ENCODE data around the gene PET100.

Gene PET100

DNA sequence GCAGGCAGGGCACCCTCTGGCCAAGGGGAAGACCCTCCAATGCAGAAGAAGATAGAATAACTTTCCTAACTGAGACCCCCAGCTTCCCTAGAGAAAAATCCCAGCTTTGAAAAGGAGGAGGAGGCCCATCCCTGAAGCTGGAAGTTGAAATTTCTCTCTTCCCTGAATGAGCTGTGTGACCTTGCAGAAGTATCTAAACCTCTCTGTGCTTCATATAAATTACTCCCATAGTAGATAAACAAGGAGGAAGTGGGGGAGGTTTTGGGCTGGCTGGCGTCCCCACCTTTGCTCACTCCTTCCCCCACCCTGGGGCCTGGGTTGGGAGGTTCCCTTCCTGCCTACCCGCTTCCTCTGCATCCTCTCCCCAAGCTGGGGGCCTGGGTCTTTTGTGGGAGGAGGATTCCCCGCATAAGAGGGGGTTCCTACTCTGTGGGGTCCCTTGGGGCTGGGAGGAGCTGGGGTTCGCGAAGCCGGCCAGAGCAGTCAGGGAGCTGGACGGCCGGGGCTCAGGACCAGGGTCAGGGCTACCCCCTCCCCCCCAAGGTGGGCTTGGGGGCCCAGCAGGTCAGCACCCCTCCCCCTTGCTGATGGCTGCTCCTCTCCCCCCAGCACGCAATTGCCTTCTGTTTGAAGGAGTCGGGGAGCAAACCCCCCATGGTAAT lies 22.2 kb upstream of the PET100 start:
- no peak overlapping the region for H3K27ac ChIP-seq
- TF ChIP-seq, protein P1, sequence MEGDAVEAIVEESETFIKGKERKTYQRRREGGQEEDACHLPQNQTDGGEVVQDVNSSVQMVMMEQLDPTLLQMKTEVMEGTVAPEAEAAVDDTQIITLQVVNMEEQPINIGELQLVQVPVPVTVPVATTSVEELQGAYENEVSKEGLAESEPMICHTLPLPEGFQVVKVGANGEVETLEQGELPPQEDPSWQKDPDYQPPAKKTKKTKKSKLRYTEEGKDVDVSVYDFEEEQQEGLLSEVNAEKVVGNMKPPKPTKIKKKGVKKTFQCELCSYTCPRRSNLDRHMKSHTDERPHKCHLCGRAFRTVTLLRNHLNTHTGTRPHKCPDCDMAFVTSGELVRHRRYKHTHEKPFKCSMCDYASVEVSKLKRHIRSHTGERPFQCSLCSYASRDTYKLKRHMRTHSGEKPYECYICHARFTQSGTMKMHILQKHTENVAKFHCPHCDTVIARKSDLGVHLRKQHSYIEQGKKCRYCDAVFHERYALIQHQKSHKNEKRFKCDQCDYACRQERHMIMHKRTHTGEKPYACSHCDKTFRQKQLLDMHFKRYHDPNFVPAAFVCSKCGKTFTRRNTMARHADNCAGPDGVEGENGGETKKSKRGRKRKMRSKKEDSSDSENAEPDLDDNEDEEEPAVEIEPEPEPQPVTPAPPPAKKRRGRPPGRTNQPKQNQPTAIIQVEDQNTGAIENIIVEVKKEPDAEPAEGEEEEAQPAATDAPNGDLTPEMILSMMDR (conservative IDR thresholded peaks at IDR 0.05), result no peak

DNA sequence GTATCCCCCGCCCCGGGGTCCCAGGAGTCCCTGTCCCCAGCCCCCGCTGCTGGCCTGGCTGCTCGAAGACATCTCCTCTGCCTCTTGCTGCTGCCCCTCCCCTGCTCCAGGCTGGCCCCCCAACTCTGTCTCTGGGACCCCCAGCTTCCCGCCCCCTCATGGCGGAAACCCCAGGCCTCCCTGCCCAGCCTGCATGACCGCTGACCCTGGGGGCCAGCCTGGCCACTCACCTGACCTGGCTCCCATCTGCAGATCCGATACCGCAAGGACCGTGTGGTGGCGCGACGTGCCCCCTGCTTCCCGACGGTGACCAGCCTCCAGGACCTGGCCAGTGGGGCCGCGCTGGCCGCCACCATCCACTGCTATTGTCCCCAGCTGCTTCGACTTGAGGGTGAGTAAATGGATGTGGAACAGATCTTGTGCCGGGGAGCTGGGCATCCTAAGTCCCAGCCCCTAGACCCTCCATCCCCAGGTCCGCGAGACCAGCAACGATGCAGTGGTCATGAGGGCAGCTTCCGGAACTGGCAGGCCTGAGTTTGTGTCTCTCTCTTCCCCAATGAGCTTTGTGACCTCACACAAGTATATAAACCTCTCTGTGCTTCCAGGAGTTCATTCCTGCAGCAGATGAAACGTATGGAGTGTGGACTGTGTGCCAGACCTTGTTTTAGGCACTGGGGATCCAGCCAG lies 21.6 kb upstream of the PET100 start:
- TF ChIP-seq, protein P1 (conservative IDR thresholded peaks at IDR 0.05), result no peak
- no peak overlapping the region for H3K27ac ChIP-seq

DNA sequence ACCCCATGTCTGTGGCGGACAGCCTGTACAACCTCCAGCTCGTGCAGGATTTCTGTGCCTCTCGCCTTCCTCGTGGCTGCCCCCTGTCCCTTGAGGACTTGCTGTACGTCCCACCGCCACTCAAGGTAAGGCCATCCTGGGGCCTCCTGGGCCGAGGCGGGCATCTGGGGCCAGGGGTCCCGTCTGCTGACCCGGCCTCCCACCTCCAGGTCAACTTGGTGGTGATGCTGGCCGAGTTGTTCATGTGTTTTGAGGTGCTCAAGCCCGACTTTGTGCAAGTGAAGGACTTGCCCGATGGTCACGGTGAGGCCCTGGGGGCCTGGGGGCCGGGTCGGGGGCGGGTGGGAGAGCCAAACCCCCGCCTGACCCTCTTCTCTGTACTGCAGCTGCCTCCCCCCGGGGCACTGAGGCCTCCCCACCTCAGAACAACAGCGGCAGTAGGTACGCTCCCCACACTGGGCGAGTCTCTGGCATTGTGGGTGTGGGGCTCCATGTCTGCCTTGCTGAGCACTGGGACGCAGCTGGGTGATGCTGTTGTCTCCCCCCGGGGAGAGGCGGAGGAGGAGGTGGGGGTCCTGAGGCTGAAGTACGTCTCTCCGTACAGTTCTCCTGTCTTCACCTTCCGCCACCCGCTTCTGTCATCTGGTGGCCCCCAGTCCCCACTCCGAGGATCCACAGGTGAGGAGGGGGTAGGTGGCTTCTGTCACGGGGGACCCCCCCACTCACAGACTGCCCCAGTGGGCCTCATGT lies 18.9 kb upstream of the PET100 start:
- H3K27ac ChIP-seq, result no peak overlapping the region
- TF ChIP-seq, protein P1 (conservative IDR thresholded peaks at IDR 0.05), result no peak

DNA sequence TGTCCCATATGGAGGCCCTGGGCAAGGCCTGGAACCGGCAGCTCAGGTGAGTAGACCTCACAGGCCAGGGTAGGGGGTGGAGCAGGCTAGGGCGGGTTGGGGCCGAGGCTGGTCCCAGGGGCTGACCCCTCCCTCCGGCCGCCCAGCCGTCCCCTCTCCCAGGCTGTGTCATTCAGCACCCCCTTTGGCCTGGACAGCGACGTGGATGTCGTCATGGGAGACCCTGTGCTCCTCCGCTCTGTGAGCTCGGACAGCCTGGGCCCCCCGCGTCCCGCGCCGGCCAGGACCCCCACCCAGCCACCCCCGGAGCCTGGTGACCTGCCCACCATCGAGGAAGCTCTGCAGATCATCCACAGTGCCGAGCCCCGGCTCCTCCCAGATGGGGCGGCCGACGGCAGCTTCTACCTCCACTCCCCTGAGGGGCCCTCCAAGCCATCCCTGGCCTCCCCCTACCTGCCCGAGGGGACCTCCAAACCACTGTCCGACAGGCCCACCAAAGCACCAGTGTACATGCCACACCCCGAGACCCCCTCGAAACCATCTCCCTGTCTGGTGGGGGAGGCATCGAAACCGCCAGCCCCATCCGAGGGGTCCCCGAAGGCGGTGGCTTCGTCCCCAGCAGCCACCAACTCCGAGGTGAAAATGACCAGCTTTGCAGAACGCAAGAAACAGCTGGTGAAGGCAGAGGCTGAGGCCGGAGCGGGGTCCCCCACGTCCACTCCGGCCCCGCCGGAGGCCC lies 17.9 kb upstream of the PET100 start:
- H3K27ac ChIP-seq, result no peak overlapping the region
- TF ChIP-seq, protein P1 (conservative IDR thresholded peaks at IDR 0.05), result no peak

DNA sequence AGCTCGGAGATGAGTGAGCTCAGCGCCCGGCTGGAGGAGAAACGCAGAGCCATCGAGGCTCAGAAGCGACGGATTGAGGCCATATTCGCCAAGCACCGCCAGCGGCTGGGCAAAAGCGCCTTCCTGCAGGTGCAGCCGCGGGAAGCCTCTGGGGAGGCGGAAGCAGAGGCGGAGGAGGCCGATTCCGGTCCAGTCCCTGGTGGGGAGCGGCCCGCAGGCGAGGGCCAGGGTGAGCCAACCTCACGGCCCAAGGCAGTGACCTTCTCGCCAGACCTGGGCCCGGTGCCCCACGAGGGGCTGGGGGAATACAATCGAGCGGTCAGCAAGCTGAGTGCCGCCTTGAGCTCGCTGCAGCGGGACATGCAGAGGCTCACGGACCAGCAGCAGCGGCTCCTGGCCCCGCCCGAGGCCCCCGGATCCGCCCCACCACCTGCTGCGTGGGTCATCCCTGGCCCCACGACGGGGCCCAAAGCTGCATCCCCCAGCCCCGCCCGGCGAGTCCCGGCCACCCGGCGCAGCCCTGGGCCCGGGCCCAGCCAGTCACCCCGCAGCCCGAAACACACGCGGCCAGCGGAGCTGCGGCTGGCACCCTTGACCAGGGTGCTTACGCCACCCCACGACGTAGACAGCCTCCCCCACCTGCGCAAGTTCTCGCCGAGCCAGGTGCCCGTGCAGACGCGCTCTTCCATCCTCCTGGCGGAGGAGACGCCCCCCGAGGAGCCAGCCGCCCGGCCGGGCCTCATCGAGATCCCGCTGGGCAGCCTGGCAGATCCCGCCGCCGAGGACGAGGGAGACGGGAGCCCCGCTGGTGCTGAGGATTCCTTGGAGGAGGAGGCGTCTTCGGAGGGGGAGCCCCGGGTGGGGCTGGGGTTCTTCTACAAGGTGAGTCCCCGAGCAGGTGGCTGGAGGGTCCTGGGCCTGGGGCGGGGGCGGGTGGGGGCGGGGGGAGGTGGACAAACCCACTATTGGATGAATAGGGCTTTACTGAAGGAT lies 17.0 kb upstream of the PET100 start:
- no peak overlapping the region for H3K27ac ChIP-seq
- TF ChIP-seq, protein P1 (conservative IDR thresholded peaks at IDR 0.05), result no peak

DNA sequence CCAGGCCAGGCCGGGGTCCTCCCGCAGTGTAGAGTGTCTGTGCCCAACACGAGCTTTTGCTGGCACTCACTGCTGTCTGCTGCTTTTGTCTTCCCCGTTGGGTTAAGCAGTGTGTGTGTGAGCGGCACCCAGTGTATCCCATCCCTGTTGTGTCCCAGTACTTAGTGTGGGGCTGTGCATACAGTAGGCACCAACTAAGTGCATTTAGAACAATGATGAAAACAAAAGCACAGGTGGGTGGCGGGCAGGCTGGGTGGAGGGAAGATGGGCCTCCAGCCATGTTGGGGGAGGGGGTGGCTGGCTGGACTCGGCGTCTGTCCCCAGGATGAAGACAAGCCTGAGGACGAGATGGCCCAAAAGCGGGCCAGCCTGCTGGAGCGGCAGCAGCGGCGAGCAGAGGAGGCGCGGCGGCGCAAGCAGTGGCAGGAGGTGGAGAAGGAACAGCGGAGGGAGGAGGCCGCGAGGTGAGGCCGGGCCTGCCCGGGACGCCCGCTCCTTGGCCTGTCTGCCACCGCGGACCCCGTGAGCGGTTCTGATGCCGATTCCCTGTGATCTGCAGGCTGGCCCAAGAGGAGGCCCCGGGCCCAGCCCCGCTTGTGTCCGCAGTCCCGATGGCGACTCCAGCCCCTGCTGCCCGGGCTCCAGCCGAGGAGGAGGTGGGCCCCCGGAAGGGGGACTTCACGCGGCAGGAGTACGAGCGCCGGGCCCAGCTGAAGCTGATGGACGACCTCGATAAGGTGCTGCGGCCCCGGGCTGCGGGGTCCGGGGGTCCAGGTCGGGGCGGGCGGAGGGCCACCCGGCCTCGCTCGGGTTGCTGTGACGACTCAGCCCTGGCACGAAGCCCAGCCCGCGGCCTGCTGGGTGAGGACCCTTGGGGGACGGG lies 14.5 kb upstream of the PET100 start:
- TF ChIP-seq, protein P1 (conservative IDR thresholded peaks at IDR 0.05), result no peak
- no peak overlapping the region for H3K27ac ChIP-seq
